Cardiac fibroblast (primary cell): Measurements from ENCODE around the gene MEGF10.

Source experiments
- DNase-seq, 2 donors: peaks; one replicate each; pipeline versions ENCODE4 v3.0.0 to v3.0.0-alpha.2; 2010; ENCODE audit warnings: low read depth in 2 of 2
- H3K4me3 ChIP-seq, 2 donors: replicated peaks in 1 of 2; 1 replicate in 1 of 2; 2 replicates in 1 of 2; pipeline ENCODE4 v1.5.1; 2011; ENCODE audit warnings: low read depth in 2 of 2, low read length in 2 of 2, mild to moderate bottlenecking in 2 of 2, moderate library complexity in 1 of 2
- TF ChIP-seq, protein P1 (sequence below): IDR thresholded peaks from one replicate; pipeline ENCODE4 v1.5.1; 2011; ENCODE audit warnings: low read depth, mild to moderate bottlenecking, low read length, inconsistent platforms

The MEGF10 gene

DNA sequence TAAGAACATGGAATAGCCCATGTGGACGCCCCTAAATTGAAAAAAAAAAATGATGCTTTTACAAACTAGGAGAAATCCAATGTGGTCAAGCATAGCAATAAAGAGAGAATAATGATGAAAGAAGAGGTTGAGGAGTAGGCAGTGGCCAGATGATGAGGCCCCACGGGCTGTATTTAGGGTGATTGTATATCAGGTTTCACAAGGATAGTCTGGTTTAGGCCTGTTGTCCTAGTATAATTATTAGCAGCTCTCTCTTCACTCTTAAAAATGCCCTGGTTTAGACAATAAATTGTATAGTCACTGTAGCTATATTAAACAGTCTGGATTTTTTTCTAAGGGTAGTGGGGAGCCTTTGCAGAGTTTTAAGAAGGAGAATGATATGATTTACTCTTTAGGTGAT, 124.4 kb downstream of the MEGF10 start:
- TF ChIP-seq, protein P1, sequence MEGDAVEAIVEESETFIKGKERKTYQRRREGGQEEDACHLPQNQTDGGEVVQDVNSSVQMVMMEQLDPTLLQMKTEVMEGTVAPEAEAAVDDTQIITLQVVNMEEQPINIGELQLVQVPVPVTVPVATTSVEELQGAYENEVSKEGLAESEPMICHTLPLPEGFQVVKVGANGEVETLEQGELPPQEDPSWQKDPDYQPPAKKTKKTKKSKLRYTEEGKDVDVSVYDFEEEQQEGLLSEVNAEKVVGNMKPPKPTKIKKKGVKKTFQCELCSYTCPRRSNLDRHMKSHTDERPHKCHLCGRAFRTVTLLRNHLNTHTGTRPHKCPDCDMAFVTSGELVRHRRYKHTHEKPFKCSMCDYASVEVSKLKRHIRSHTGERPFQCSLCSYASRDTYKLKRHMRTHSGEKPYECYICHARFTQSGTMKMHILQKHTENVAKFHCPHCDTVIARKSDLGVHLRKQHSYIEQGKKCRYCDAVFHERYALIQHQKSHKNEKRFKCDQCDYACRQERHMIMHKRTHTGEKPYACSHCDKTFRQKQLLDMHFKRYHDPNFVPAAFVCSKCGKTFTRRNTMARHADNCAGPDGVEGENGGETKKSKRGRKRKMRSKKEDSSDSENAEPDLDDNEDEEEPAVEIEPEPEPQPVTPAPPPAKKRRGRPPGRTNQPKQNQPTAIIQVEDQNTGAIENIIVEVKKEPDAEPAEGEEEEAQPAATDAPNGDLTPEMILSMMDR = no peak
- no peak overlapping the region for H3K4me3 ChIP-seq
- DNase-seq = no peak

DNA sequence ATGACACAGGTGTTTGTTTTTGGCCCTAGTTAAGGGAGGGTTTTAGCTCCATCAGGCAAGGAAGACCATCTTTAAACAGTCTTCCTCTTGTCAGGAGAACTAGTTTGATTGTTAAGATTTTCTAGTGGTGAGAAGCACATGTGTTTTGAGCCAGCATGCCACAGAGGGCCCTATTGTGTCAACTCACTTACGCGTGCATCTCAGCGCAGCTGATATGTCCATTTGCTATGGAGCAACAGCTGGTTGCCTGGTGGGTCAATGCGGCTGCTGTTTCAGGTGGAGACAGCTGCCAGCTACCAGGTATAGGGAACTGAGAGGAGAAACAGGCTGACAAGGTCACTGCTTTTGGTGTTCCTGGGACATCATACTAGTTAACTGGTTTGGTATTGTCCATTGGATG, 126.3 kb downstream of the MEGF10 start:
- TF ChIP-seq, protein P1 = no peak
- no peak overlapping the region for H3K4me3 ChIP-seq
- DNase-seq = no peak

DNA sequence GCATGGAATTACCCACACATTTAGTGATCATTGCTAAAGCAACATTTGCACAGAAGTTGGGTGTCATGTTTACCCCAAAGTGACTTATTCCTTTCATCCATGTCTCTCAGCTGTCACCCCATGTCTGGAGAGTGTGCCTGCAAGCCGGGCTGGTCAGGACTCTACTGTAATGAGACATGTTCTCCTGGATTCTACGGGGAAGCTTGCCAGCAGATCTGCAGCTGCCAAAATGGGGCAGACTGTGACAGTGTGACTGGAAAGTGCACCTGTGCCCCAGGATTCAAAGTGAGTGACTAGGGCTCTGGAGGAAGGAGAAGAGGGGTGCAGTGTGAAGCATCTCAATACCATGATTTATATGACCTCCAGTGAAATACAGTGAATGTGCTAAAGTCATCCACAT, 126.9 kb downstream of the MEGF10 start:
- no peak for DNase-seq
- TF ChIP-seq, protein P1 = no peak
- no peak overlapping the region for H3K4me3 ChIP-seq

DNA sequence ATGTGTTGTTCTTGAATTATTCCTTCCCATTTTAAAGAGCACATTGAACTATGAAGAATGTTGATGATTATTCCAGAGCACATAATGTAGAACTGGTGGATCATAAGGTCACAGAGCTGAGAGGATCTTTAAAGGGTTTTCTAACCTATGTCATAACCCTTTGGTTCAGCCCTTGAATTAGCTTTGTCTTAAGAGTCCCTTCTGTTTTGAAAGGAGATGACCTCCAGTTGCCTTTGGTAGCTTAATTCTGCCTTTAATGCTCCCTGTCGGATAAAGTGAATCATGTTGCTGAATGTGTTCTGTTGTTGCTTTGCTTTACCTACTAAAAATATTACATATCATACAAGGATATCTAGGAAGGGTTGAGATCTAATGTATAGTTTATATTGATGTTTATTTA, 127.8 kb downstream of the MEGF10 start:
- DNase-seq = no peak
- TF ChIP-seq, protein P1 = no peak
- no peak overlapping the region for H3K4me3 ChIP-seq

DNA sequence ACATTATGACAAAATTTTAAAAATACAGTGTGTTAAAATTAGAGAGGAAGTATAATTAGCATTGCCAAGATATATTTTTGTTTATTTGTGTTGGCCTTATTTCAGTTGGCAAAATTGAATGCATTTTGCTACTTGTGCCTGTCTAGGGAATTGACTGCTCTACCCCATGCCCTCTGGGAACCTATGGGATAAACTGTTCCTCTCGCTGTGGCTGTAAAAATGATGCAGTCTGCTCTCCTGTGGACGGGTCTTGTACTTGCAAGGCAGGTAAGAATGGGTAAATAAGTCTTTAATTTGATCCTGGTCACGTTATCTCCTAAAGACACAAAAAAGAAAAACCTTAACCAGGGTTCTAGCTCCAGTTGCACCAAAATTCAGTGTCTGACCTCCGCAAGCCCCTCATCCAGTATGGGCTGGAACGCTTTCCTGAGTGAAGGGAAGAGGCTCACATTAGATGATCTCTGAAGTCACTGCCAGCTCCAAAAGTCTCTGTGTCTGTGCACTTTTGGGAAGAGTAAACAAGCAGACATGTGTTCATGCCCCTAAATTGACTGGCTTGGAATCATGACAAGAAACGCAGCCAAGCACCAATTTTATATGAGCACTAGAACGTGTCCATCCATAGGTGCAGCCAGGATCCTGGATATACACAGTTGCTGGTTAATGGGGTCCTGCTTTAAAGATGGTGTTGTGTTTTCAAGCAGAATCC, 128.5 kb downstream of the MEGF10 start:
- no peak overlapping the region for H3K4me3 ChIP-seq
- DNase-seq = no peak
- TF ChIP-seq, protein P1 = no peak

DNA sequence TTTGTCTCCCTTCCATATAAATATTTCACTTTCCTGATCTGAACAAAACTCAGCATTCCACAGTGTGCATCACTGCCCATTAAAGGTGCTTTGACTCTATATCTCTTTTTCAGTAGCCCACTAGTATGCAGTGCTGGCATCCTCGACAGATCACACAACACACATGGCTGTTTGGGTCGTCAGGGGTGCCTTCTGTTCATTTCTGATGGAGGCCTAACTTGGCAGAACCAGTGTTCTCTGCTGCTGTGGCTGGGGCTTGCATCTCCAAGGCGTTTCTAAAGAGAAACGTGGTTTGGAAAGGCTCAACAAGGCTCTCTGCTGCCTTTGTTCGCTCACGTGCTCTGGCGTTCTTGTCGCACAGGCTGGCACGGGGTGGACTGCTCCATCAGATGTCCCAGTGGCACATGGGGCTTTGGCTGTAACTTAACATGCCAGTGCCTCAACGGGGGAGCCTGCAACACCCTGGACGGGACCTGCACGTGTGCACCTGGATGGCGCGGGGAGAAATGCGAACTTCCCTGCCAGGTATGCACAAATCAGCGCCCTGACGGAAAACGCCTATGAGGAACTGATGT, 129.2 kb downstream of the MEGF10 start:
- no peak overlapping the region for H3K4me3 ChIP-seq
- DNase-seq = no peak
- TF ChIP-seq, protein P1 = no peak
